Mononuclear cell (primary cell): ENCODE results near the gene PIGL. TPM values are rescaled to one million over a fixed set of nuclear protein-coding genes. Genes with fewer than 3 reads are reported as not detected.
A peak's percentile ranks its signal among the peaks of the same experiment; 100 is the strongest.

ENCODE experiments used
- H3K27me3 ChIP-seq: 2 replicates; pipeline ENCODE4 v1.6.0; 2011; ENCODE audit warnings: low read length, control low read depth; ENCODE audit not compliant: insufficient read depth
- H3K4me1 ChIP-seq: 2 replicates; pipeline ENCODE4 v1.5.1; 2011; ENCODE audit warnings: mild to moderate bottlenecking, low read length, control low read depth; ENCODE audit not compliant: insufficient read depth
- H3K4me3 ChIP-seq: 2 replicates; pipeline ENCODE4 v1.5.1; 2011; ENCODE audit warnings: mild to moderate bottlenecking, low read length, moderate library complexity
- H3K9me3 ChIP-seq: 2 replicates; pipeline ENCODE4 v1.5.1; 2011; ENCODE audit warnings: low read depth, mild to moderate bottlenecking, control low read depth, low read length
- total RNA-seq: library from RNA; depleted of rRNA; stranded (reverse); fragments of >200 nt; gene quantifications from one replicate; pipeline ENCODE4 v1.2.3, GENCODE V29; 2012

The PIGL gene
- total RNA-seq, 1 donor: 30.0 TPM

GRCh38 chr17:16339402-16339801 lies 122.4 kb downstream of the PIGL start:
- Histone ChIP-seq H3K4me3 (no peak overlapping the region), H3K27me3 (no peaks in the 10 kb centered on the region), H3K4me1 (no peaks in the 10 kb centered on the region), H3K9me3 (no peaks in the 10 kb centered on the region)

DNA sequence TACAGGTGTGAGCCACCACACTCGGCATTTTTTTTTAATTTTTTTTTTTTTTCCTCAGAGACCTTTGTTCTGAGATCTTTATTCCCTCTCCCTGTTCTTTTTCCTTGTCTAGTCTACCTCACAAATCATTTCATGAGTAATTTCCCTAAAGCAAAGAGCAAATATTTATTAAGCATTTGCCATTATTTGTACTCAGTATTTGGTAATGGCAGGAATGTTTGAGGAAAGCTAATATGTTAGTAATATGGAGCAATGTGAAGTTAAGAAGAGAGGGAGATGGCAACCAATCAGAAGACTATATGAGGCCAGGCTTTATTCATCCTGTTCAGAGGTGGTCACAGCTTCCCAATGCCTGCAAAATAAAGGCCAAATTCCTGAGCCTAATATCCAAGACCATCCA lies 122.9 kb downstream of the PIGL start:
- no peaks in the 10 kb centered on the region for H3K4me1 ChIP-seq
- H3K4me3 ChIP-seq: no peak overlapping the region
- no peaks in the 10 kb centered on the region for H3K9me3 ChIP-seq

DNA sequence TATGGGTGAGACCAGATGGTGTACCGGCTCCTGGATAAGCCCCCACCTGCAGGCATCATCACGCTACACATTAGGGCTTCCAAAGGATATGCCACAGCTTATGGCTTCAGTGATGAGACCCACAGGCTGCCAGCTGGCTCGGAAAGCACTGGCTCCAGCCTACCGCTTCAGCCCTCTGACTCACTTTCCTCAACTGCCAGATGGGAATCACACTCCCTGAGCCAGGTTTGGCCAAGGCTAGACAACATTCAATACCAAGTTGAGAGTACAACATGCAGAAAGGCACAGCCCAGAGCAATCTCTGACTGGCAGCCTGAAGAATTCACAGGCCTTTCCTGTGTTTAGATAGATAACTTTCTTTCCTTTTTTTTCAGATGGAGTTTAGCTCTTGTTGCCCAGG lies 126.0 kb downstream of the PIGL start:
- no peaks in the 10 kb centered on the region for H3K4me1 ChIP-seq

More for the DNA sequence above, 122.9 kb downstream of the PIGL start:
- H3K27me3 ChIP-seq: no peaks in the 10 kb centered on the region

DNA sequence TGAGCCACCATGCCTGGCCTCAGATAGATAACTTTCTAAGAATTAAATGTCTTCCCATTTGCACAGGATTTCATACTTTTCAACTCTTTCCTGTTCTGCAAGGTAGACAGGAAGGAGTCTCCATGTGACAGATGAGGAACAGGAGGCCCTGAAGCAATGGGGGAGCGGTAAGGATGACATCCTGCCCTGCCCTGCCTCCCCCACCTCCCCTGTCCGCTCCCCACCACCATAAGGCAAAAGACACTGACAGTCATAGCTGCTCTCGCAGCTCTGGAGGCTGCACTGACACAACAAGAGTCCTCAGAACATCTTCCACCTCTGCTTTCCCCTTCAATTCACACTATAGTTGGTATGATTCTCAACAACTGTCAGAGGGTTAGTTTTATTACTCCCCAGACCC lies 126.6 kb downstream of the PIGL start:
- Histone ChIP-seq H3K9me3 (no peaks in the 10 kb centered on the region), H3K27me3 (no peaks in the 10 kb centered on the region), H3K4me1 (no peaks in the 10 kb centered on the region), H3K4me3 (no peak overlapping the region)

More for the DNA sequence above, 126.0 kb downstream of the PIGL start:
- Histone ChIP-seq H3K9me3 (no peaks in the 10 kb centered on the region), H3K27me3 (no peaks in the 10 kb centered on the region), H3K4me3 (no peak overlapping the region)

- H3K4me3 ChIP-seq: no peak overlapping the region
- H3K27me3 ChIP-seq: no peaks in the 10 kb centered on the region
- no peaks in the 10 kb centered on the region for H3K4me1 ChIP-seq
- no peaks in the 10 kb centered on the region for H3K9me3 ChIP-seq
These were observed 128.6 kb downstream of the PIGL start for GRCh38 chr17:16345565-16345964.

GRCh38 chr17:16346721-16347271 lies 129.8 kb downstream of the PIGL start:
- Histone ChIP-seq H3K4me1 (peaks cover under 1% of the 10 kb centered on the region), H3K4me3 (no peak overlapping the region), H3K9me3 (no peaks in the 10 kb centered on the region), H3K27me3 (peaks cover 2% of the 10 kb centered on the region)

GRCh38 chr17:16348586-16348985 lies 131.6 kb downstream of the PIGL start:
- Histone ChIP-seq H3K4me3 (no peak overlapping the region), H3K4me1 (peaks cover 14% of the 10 kb centered on the region), H3K9me3 (no peaks in the 10 kb centered on the region), H3K27me3 (peaks cover 12% of the 10 kb centered on the region)

DNA sequence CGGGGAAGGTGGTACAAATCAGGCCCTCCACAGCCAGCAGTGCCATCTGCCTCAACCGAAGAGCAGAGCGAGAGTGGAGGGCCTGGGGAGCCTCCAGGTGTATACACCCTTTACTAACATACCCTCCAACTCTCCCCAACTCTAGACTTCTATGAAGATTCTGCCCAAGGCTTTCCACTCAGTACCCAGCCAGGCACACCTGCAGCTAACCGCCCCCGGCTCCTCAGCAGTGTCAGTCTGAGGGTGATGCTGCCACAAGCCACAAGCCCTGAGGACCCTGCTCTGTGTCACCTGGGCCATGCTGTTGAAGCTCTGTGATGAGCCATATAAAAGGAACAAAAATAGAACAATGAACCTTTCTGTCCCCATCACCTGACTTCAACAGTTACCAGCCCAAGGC lies 132.4 kb downstream of the PIGL start:
- Histone ChIP-seq H3K27me3 (peaks cover 12% of the 10 kb centered on the region), H3K4me3 (no peak overlapping the region), H3K4me1 (peaks cover 16% of the 10 kb centered on the region), H3K9me3 (no peaks in the 10 kb centered on the region)

DNA sequence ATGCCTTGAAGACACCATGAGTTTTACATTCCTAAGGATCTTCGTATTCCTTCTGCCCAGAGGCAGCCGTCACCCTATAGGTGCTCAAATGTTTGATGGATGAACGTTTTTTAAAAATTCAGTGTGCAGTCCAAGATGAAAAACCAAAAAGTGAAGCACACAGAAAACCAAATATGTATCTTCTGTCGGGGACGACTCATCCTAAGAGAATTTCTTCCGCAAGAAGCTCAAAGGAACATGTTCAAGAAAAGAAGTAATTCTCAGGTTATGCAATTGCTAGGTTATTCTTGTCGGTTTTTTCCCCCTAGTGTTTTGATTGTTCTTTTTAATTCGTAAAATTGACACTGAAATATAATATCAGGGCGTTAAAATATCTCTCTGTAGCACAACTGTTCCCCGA lies 134.8 kb downstream of the PIGL start:
- Histone ChIP-seq H3K4me3 (no peak overlapping the region), H3K9me3 (no peaks in the 10 kb centered on the region), H3K27me3 (peaks cover 12% of the 10 kb centered on the region), H3K4me1 (peaks cover 16% of the 10 kb centered on the region)

DNA sequence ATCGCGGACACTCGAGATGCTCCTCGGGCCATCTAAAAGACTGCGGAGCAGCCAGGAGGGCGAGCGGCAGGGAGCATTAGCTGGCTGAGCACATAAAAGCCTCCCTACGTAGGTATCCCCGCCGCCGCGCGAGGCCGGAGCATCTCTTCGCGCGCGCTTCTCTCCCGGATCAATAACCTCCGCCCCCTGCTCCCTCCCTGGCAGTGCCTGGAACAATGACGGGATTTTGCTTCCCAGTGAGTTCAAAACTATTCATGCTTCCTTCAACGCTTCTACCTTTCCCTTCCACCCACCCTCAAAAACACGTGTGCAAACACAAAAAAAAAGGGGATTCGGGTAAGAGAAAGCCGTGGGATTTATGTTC lies 135.3 kb downstream of the PIGL start:
- H3K27me3 ChIP-seq: peaks cover 12% of the 10 kb centered on the region
- H3K4me3 ChIP-seq: peak overlapping the region; percentile 48
- no peaks in the 10 kb centered on the region for H3K9me3 ChIP-seq
- H3K4me1 ChIP-seq: peaks cover 16% of the 10 kb centered on the region

DNA sequence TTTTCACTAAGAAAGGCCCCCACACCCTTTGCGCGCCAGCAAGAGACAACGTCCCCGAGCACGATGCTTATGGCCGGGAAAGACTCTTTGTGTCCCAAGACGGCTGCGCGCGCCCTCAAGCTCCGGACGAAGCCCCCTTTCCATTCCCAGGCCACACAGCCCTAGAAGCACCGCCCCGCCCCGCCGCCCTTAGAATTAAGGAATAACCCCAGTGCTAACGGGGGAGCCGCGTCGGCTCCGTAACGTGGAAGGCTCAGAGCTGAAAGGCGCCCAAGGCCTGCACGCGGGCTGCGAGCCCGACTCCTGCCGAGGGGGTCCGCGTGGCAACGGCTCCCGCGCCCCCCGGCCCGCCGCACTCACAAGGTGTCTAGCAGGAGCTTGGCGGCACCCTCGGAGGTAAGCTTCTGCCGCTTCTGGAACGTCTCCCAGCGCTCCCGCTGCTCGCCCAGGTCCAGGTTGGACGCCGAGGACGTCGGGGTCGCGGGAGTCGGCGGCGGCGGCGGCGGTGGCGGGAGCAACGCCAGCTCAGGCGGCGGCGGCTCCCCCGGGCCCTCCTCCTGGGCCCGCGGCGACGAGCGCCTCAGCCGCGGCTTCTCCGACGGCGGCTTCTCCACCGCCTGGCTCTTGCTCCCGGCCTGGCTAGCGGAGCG lies 135.8 kb downstream of the PIGL start:
- Histone ChIP-seq H3K4me1 (peaks cover 16% of the 10 kb centered on the region), H3K9me3 (no peaks in the 10 kb centered on the region), H3K4me3 (peak overlapping the region; percentile 48), H3K27me3 (peaks cover 12% of the 10 kb centered on the region)

DNA sequence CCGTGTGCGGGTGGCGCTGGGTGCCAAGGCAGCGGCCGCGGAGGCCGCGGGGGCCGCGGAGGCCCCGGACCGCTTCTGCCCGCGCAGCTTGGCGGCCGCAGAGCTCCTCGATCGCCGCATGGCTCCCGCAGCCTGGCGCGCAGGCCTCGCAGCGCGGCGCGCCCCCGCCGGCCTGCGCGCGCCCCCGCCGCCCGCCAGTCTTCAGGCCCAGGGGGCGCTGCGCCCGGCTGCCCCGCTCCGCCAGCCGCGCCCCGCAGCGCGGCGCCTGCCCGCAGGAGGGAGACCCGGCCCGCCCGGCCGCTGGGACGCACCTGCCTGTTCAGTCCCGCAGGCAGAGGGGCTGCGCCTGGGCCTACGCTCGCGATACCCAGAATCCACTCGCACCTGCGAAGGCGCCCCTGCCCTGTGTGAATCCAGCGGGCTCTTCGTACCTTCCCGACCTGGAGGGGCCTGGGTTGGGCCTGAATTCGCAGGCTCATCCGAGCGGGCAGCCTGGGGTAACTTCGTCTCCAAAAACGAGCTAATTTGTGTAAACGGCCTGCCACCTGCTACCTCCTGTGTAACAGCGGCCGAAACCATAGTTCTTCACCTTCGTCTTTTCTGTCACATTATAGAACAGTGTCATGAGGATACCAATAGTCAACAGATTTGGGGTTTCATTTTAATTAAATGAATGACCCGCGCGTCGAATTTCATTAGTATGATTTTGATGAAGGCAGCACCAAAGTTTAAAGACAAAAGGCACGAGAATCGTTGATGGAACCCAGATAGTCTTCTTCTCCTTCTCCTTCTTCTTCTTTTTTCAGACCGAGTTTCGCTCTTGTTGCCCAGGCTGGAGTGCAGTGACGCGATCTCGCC lies 136.5 kb downstream of the PIGL start, which contains the start of gene CENPV:
TSS of gene CENPV (minus strand) at position 153 of the 858 bp plus-strand sequence. CDS start at position 120, 33 bp downstream.
- Histone ChIP-seq H3K4me1 (peaks cover 16% of the 10 kb centered on the region), H3K9me3 (no peaks in the 10 kb centered on the region), H3K4me3 (peak within 1 kb of the TSS; percentile 48), H3K27me3 (peaks cover 12% of the 10 kb centered on the region)

GRCh38 chr17:16354585-16354984 lies 137.6 kb downstream of the PIGL start:
- Histone ChIP-seq H3K9me3 (no peaks in the 10 kb centered on the region), H3K27me3 (peaks cover 12% of the 10 kb centered on the region), H3K4me1 (peaks cover 16% of the 10 kb centered on the region), H3K4me3 (no peak overlapping the region)

DNA sequence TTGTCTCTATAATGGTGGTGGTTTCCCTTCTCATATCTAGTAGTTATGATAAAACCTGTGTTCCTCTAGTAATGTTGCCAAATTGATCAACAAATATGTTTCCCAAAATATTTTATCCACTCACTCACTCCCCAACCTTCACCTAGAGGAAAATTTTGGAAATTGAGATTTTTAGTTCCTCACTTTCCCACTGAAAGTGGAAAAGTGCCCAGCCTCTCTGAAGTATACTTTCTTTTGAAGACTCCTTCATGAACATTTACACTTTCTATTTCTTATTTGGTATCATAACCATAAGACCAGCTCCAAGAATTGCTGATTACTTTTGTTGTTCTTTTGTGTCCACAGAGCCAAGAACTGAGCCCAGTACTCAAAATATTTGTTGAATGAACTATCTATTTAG lies 141.4 kb downstream of the PIGL start:
- Histone ChIP-seq H3K4me1 (peaks cover 4% of the 10 kb centered on the region), H3K27me3 (no peaks in the 10 kb centered on the region), H3K9me3 (no peaks in the 10 kb centered on the region), H3K4me3 (no peak overlapping the region)

- no peak overlapping the region for H3K4me3 ChIP-seq
- H3K4me1 ChIP-seq: no peaks in the 10 kb centered on the region
- no peaks in the 10 kb centered on the region for H3K27me3 ChIP-seq
- H3K9me3 ChIP-seq: no peaks in the 10 kb centered on the region
These were observed 144.9 kb downstream of the PIGL start for GRCh38 chr17:16361874-16362273.
